ENCODE measurements around the gene C19orf47.

C19orf47 gene

GRCh38 chr19:40348961-40349507, 837 bp upstream of the C19orf47 start:
- Histone ChIP-seq H3K4me3 (ENCODE audit: low read length, poor library complexity, severe bottlenecking) (peak overlapping the region; percentile 87), H3K9ac (ENCODE audit: low read depth, low read length, poor library complexity, severe bottlenecking) (peak overlapping the region; percentile 64), H3K9me3 (ENCODE audit: insufficient read depth, low read depth, low read length) (no peaks in the 10 kb centered on the region), H3K4me1 (ENCODE audit: insufficient read depth, low read length, poor library complexity, severe bottlenecking) (peaks cover 23% of the 10 kb centered on the region), H3F3A (ENCODE audit: low read depth) (no peaks in the 10 kb centered on the region), H3K79me2 (ENCODE audit: insufficient read depth, low read length) (peaks cover 24% of the 10 kb centered on the region), H2AFZ (ENCODE audit: low read length) (no peak overlapping the region), H3K27me3 (ENCODE audit: insufficient read depth, low read length, poor library complexity, severe bottlenecking) (no peaks in the 10 kb centered on the region), H3K36me3 (ENCODE audit: insufficient read depth, low read length) (no peaks in the 10 kb centered on the region), H4K20me1 (ENCODE audit: insufficient read depth, low read length, poor library complexity, severe bottlenecking) (peaks cover 5% of the 10 kb centered on the region), H3K9me2 (replicated peaks; ENCODE audit: low read depth, low read length) (no peaks in the 10 kb centered on the region), H3K4me2 (ENCODE audit: low read depth, low read length, poor library complexity, severe bottlenecking) (peak overlapping the region; percentile 83)
- TF ChIP-seq CTCF (conservative IDR thresholded peaks at IDR 0.05; ENCODE audit: low read length) (no peak), EZH2phosphoT487 (IDR thresholded peaks at IDR 0.05; ENCODE audit: borderline replicate concordance) (no peak)

DNA sequence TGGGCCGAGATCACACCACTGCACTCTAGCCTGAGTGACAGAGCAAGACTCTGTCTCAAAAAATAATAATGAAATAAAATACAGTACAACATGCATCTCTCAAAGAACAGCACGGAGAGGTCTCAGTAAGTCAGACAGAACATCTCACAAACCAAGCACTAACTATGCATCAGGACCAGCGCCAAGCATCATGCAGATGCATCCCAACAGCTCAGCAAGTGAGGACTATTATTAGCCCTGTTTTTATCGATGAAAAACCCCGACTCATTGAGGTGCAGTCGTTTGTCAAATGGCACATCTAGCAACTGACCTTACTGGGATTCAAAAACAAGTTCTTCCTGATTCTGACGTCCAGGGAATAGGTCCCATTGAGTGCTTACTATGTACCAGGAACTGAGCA, 3.8 kb downstream of the C19orf47 start:
- no peaks in the 10 kb centered on the region for H3K36me3 ChIP-seq (ENCODE audit: insufficient read depth, low read length)
- no peak overlapping the region for H3K4me3 ChIP-seq (ENCODE audit: low read length, poor library complexity, severe bottlenecking)
- no peaks in the 10 kb centered on the region for H3K9me3 ChIP-seq (ENCODE audit: insufficient read depth, low read depth, low read length)
- no peak overlapping the region for H3K9ac ChIP-seq (ENCODE audit: low read depth, low read length, poor library complexity, severe bottlenecking)
- H3K27me3 ChIP-seq (ENCODE audit: insufficient read depth, low read length, poor library complexity, severe bottlenecking), result no peaks in the 10 kb centered on the region
- H3K79me2 ChIP-seq (ENCODE audit: insufficient read depth, low read length), result peaks cover 29% of the 10 kb centered on the region
- H3K9me2 ChIP-seq (replicated peaks; ENCODE audit: low read depth, low read length), result no peaks in the 10 kb centered on the region
- H2AFZ ChIP-seq (ENCODE audit: low read length), result no peak overlapping the region
- no peak for TF ChIP-seq CTCF (conservative IDR thresholded peaks at IDR 0.05; ENCODE audit: low read length)
- TF ChIP-seq EZH2phosphoT487 (IDR thresholded peaks at IDR 0.05; ENCODE audit: borderline replicate concordance), result no peak
- peaks cover 5% of the 10 kb centered on the region for H4K20me1 ChIP-seq (ENCODE audit: insufficient read depth, low read length, poor library complexity, severe bottlenecking)
- no peak overlapping the region for H3K4me2 ChIP-seq (ENCODE audit: low read depth, low read length, poor library complexity, severe bottlenecking)
- no peaks in the 10 kb centered on the region for H3F3A ChIP-seq (ENCODE audit: low read depth)
- peaks cover 26% of the 10 kb centered on the region for H3K4me1 ChIP-seq (ENCODE audit: insufficient read depth, low read length, poor library complexity, severe bottlenecking)

DNA sequence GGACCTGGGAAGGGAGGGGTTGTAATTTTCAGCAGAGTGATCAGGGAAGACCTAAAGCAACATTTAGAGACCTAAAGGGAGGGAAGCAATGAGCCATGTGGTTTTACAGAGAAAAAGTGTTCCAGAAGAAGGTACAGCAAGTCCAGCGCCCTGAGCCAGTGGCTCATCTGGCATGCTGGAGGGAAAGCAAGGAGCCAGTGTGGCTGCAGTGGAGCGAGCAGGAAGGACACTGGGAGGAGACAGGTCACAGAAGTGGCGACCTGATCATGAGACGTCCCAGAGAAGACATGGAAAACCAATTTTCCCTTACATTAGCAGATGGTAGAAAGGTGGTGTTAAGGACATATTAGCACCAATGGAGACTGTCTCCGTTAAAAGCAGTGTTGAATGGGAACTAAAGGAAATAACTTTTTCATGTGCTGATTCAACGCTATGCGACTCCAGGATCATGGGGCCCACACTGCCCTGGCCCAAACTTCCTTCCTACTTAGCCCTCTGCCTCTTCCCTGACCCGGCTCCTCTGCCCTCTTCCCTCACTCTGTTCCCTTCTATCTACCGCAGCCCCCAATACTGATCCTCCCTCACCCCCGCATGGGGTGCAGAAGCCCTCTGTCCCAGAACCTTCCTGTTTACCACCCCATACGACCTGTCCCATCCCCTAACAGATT, 5.4 kb downstream of the C19orf47 start:
- peaks cover 19% of the 10 kb centered on the region for H3K79me2 ChIP-seq (ENCODE audit: insufficient read depth, low read length)
- H4K20me1 ChIP-seq (ENCODE audit: insufficient read depth, low read length, poor library complexity, severe bottlenecking), result peaks cover 8% of the 10 kb centered on the region
- no peaks in the 10 kb centered on the region for H3K36me3 ChIP-seq (ENCODE audit: insufficient read depth, low read length)
- H3K9me2 ChIP-seq (replicated peaks; ENCODE audit: low read depth, low read length), result no peaks in the 10 kb centered on the region
- peaks cover 19% of the 10 kb centered on the region for H3K4me1 ChIP-seq (ENCODE audit: insufficient read depth, low read length, poor library complexity, severe bottlenecking)
- peak overlapping the region; percentile 27 for H3K4me2 ChIP-seq (ENCODE audit: low read depth, low read length, poor library complexity, severe bottlenecking)
- no peaks in the 10 kb centered on the region for H3F3A ChIP-seq (ENCODE audit: low read depth)
- no peak overlapping the region for H3K9ac ChIP-seq (ENCODE audit: low read depth, low read length, poor library complexity, severe bottlenecking)
- no peaks in the 10 kb centered on the region for H3K27me3 ChIP-seq (ENCODE audit: insufficient read depth, low read length, poor library complexity, severe bottlenecking)
- TF ChIP-seq CTCF (conservative IDR thresholded peaks at IDR 0.05; ENCODE audit: low read length) (no peak), EZH2phosphoT487 (IDR thresholded peaks at IDR 0.05; ENCODE audit: borderline replicate concordance) (no peak)
- no peaks in the 10 kb centered on the region for H3K9me3 ChIP-seq (ENCODE audit: insufficient read depth, low read depth, low read length)
- no peak overlapping the region for H2AFZ ChIP-seq (ENCODE audit: low read length)
- no peak overlapping the region for H3K4me3 ChIP-seq (ENCODE audit: low read length, poor library complexity, severe bottlenecking)

Data from Loucy (cell line).